Small intestine (tissue), 7 donors: ENCODE results near the gene PTPN6. TPM values are rescaled to one million over a fixed set of nuclear protein-coding genes. Genes with fewer than 3 reads are reported as not detected.

ENCODE experiments used
- DNase-seq, 2 donors: peaks; one replicate each; pipeline versions ENCODE4 v3.0.0 to v3.0.0-alpha.2; 2013
- FAIRE-seq: peaks from 2 replicates; lab custom pipeline; 2012; peaks lifted over from hg19 to GRCh38; lab: Jason Lieb, UNC
- H3K27ac ChIP-seq, 3 donors: one replicate each; pipeline ENCODE4 v1.5.1; 2013; ENCODE audit warnings: low read length in 2 of 3, mild to moderate bottlenecking in 2 of 3, control low read depth in 1 of 3, inconsistent platforms in 1 of 3, low read depth in 1 of 3, moderate library complexity in 1 of 3
- H3K27me3 ChIP-seq, 3 donors: one replicate each; pipeline ENCODE4 v1.6.1; 2013; ENCODE audit warnings: low read length in 3 of 3, inconsistent platforms in 1 of 3; ENCODE audit not compliant: control insufficient read depth in 3 of 3, insufficient read depth in 3 of 3
- H3K36me3 ChIP-seq, 3 donors: one replicate each; pipeline ENCODE4 v1.6.1; 2013; ENCODE audit warnings: low read length in 3 of 3, inconsistent platforms in 1 of 3, low read depth in 1 of 3, mild to moderate bottlenecking in 1 of 3, moderate library complexity in 1 of 3; ENCODE audit not compliant: control insufficient read depth in 3 of 3, insufficient read depth in 2 of 3
- H3K4me1 ChIP-seq, 3 donors: one replicate each; pipeline ENCODE4 v1.6.1; 2013; ENCODE audit warnings: low read length in 2 of 3, inconsistent platforms in 1 of 3, low read depth in 1 of 3, mild to moderate bottlenecking in 1 of 3, moderate library complexity in 1 of 3; ENCODE audit not compliant: control insufficient read depth in 3 of 3, insufficient read depth in 2 of 3
- H3K4me3 ChIP-seq, 3 donors: one replicate each; pipeline ENCODE4 v1.5.1; 2013; ENCODE audit warnings: low read length in 3 of 3, control low read depth in 1 of 3, inconsistent platforms in 1 of 3, low read depth in 1 of 3, mild to moderate bottlenecking in 1 of 3, moderate library complexity in 1 of 3
- H3K9me3 ChIP-seq, 2 donors: one replicate each; pipeline ENCODE4 v1.6.1; 2013; ENCODE audit warnings: low read depth in 1 of 2, low read length in 1 of 2; ENCODE audit not compliant: control insufficient read depth in 2 of 2, insufficient read depth in 1 of 2
- WGBS, 3 donors: extraction: QIAGEN DNeasy Blood & Tissue Kit; methylation state at CpG; one replicate each; pipeline ENCODE4 v1.1.7; 2013; 5-methylcytosine and 5-hydroxymethylcytosine counted together
- polyA plus RNA-seq, 4 donors: library from polyadenylated mRNA; stranded (reverse) in 3 of 4; unstranded in 1 of 4; fragments of 200-250 nt in 3 of 4; fragments of 120-200 nt in 1 of 4; gene quantifications; one replicate each; pipeline versions ENCODE4 v1.2.1 to v1.2.3, GENCODE V29; 2013
- donor health status: healthy with polysubstance abuse.
- donor health status: control.
- donor health status: control.
- donor health status: Bipolar disorder and iron deficiency.
- donor health status: healthy.

Gene PTPN6
- polyA plus RNA-seq, 4 donors, result 37.4 to 81.1 (median 58.7) TPM

- H3K4me3 ChIP-seq, result no peak overlapping the region
- H3K27ac ChIP-seq, result no peak overlapping the region
- peaks cover 0 to 54% (median 2%) of the 10 kb centered on the region in 3 donors for H3K36me3 ChIP-seq
- no peak for DNase-seq
- peaks cover 5 to 40% (median 8%) of the 10 kb centered on the region in 3 donors for H3K4me1 ChIP-seq
- no peaks in the 10 kb centered on the region for H3K9me3 ChIP-seq
- no peaks in the 10 kb centered on the region for H3K27me3 ChIP-seq
- no peak for FAIRE-seq
- 69 to 79% (median 76%) methylated on average over 12 of the region's 12 CpGs for WGBS, 3 donors
Measured at GRCh38 chr12:6941782-6942181, 9.4 kb upstream of the PTPN6 start.

DNA sequence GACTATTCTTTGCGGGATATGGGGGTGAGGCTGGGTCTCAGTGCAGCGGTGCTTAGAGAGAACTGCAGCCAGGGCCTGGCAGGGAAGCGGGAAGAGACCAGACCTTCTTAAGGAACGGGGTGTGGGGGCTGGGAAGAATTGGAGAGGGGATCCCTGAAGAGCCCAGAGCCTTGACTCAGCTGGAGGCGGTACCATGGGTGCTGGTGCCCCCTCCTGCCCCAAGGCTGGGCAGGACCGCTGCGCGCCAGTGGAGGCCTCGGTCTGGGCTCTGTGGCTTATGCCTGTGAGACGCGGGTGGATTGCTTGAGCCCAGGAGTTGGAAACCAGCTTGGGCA is 8.9 kb upstream of the PTPN6 start:
- H3K9me3 ChIP-seq, result no peaks in the 10 kb centered on the region
- peaks cover 0 to 50% (median 2%) of the 10 kb centered on the region in 3 donors for H3K36me3 ChIP-seq
- no peaks in the 10 kb centered on the region for H3K27me3 ChIP-seq
- FAIRE-seq (no peak), DNase-seq (no peak)
- no peak overlapping the region for H3K4me3 ChIP-seq
- 91 to 93% (median 91%) methylated on average over 11 of the region's 11 CpGs for WGBS, 3 donors
- peak overlapping the region in 2 of 3 donors; percentile 16 to 99 for H3K27ac ChIP-seq
- H3K4me1 ChIP-seq, result peaks cover 5 to 35% (median 8%) of the 10 kb centered on the region in 3 donors

DNA sequence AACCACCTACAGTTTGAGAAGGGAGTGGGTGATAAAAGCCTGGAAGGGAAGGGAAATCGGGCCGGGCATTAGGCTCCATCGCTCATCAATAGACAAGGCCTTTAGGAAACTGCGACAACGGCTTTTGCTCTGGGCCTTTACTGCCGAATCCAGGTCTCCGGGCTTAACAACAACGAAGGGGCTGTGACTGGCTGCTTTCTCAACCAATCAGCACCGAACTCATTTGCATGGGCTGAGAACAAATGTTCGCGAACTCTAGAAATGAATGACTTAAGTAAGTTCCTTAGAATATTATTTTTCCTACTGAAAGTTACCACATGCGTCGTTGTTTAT is 7.8 kb upstream of the PTPN6 start:
- H3K4me1 ChIP-seq, result peaks cover 5 to 31% (median 6%) of the 10 kb centered on the region in 3 donors
- H3K9me3 ChIP-seq, result no peaks in the 10 kb centered on the region
- FAIRE-seq, result no peak
- peak overlapping the region in 1 of 3 donors; percentile 75 for H3K4me3 ChIP-seq
- H3K27me3 ChIP-seq, result no peaks in the 10 kb centered on the region
- H3K27ac ChIP-seq, result peak overlapping the region; percentile 94 to 99 (median 98)
- peak; percentile 91 to 92 for DNase-seq
- H3K36me3 ChIP-seq, result peaks cover 0 to 55% (median 2%) of the 10 kb centered on the region in 3 donors
- WGBS, 3 donors, result 0 to 1% (median 1%) methylated on average over 13 of the region's 13 CpGs

DNA sequence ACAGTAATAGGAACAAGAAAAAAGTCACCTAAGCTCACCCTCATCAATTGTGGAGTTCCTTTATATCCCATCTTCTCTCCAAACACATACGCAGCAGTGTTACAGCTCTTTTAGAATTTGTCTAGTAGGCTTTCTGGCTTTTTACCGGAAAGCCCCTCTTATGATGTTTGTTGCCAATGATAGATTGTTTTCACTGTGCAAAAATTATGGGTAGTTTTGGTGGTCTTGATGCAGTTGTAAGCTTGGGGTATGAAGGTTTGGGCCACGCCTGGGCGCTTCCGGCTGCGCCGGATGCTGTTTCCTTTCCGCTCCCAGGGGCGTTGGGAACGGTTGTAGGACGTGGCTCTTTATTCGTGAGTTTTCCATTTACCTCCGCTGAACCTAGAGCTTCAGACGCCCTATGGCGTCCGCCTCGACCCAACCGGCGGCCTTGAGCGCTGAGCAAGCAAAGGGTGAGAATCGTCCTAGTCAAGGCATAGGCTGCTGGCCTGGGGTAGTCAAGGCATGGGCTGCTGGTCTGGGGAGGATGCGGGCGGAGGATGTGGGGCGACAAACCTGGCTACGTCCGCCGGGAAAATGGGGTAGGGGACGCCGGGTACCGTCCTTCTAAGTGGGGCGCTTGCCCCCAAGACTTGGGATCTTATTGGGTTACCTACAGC is 7.3 kb upstream of the PTPN6 start, which contains the start of the genes C12orf57 and RNU7-1:
C12orf57 (plus strand) TSS at position 301 of the 659 bp plus-strand sequence; CDS start at position 401, 100 bp downstream.
RNU7-1 (plus strand) TSS at position 95 of the 659 bp plus-strand sequence.
- Histone ChIP-seq H3K27ac (peak within 1 kb of the TSS; percentile 94 to 99 (median 98)), H3K4me3 (peak within 1 kb of the TSS; percentile 46 to 75 (median 55)), H3K9me3 (no peaks in the 10 kb centered on the region), H3K4me1 (peaks cover 4 to 26% (median 5%) of the 10 kb centered on the region in 3 donors), H3K27me3 (no peaks in the 10 kb centered on the region), H3K36me3 (peaks cover 0 to 50% (median 2%) of the 10 kb centered on the region in 3 donors)
- WGBS, 3 donors, result 0 to 1% (median 0%) methylated on average over 31 of the region's 31 CpGs
- DNase-seq, result peak; percentile 89 to 95
- FAIRE-seq, result no peak

GRCh38 chr12:6944381-6945186 is 6.6 kb upstream of the PTPN6 start:
- WGBS, 3 donors, result 1 to 3% (median 2%) methylated on average over 48 of the region's 48 CpGs
- Histone ChIP-seq H3K27ac (peak overlapping the region; percentile 94 to 99 (median 98)), H3K9me3 (no peaks in the 10 kb centered on the region), H3K36me3 (peaks cover 0 to 43% (median 2%) of the 10 kb centered on the region in 3 donors), H3K4me3 (peak overlapping the region; percentile 46 to 75 (median 55)), H3K27me3 (no peaks in the 10 kb centered on the region), H3K4me1 (peaks cover 4 to 23% (median 5%) of the 10 kb centered on the region in 3 donors)
- no peak for FAIRE-seq
- DNase-seq, result peak; percentile 95

GRCh38 chr12:6945613-6946012 is 5.5 kb upstream of the PTPN6 start:
- peaks cover 0 to 32% (median 2%) of the 10 kb centered on the region in 3 donors for H3K36me3 ChIP-seq
- peak overlapping the region in 2 of 3 donors; percentile 32 to 60 for H3K4me3 ChIP-seq
- no peak for FAIRE-seq
- no peaks in the 10 kb centered on the region for H3K9me3 ChIP-seq
- peaks cover 4 to 23% (median 5%) of the 10 kb centered on the region in 3 donors for H3K4me1 ChIP-seq
- 46 to 65% (median 50%) methylated on average over 11 of the region's 11 CpGs for WGBS, 3 donors
- no peaks in the 10 kb centered on the region for H3K27me3 ChIP-seq
- H3K27ac ChIP-seq, result peak overlapping the region; percentile 82 to 99 (median 92)
- DNase-seq, result no peak

DNA sequence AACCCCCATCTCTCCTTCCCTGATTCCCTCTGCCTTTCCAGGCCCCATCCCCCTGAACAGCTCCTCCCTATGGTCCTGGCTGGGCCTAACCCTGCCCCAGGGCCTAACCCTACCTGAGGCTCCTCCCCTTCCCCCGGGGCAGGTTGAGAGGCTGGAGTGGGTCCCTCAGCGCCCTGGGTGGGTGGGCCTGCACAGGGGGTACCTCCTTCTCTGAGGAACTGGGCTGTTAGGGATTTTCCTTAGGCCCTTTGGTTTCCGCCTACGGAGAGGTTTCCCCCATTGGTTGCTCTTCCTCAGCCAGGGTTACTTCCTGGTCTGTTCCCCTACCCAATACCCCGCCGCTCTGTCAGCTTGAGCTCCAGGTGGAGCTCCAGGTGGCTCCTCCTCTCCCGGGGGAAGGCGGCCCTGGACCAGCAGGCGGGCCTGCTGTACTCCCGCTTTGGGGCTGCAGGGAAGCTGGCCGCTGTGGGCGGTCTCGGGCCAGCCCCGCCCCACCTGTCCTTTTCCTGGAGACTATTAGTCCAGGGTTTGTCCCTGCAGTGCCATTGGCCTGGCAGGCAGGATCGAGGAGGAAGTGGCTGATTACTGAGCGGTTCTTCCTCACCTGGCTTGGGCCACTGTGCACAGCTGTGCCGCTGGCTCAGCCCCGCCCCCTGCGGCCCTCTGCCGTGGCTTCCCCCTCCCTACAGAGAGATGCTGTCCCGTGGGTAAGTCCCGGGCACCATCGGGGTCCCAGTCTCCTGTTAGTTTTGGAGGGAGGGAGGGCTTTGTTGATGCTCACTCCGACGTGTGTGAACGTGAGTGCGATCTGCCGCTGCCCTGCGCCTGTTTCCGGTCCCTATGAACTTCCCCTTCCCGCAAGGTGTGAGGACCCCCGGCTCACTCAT is 4.9 kb upstream of the PTPN6 start:
- peak; percentile 98 for DNase-seq
- Histone ChIP-seq H3K9me3 (no peaks in the 10 kb centered on the region), H3K4me1 (peaks cover 4 to 23% (median 5%) of the 10 kb centered on the region in 3 donors), H3K4me3 (peak overlapping the region in 2 of 3 donors; percentile 50 to 60), H3K27me3 (no peaks in the 10 kb centered on the region), H3K36me3 (peaks cover 0 to 28% (median 2%) of the 10 kb centered on the region in 3 donors), H3K27ac (peak overlapping the region; percentile 82 to 99 (median 92))
- WGBS, 3 donors, result 3 to 21% (median 4%) methylated on average over 29 to 32 of the region's 32 CpGs
- no peak for FAIRE-seq
